K562 (cell line): ENCODE measurements around the gene DCAF6. TPM values are rescaled to one million over a fixed set of nuclear protein-coding genes. Genes with fewer than 3 reads are reported as not detected.

Source experiments
- ATF7 ChIP-seq: fragments of 450-650 bp; IDR thresholded peaks from 2 replicates; pipeline ENCODE4 v1.7.1; 2014; ENCODE audit warnings: mild to moderate bottlenecking, moderate library complexity
- CTCF ChIP-seq, 3 experiments: IDR thresholded peaks in 2 of 3; conservative IDR thresholded peaks in 1 of 3; 2 replicates each; pipeline ENCODE4 v1.5.1; 2011 to 2012; ENCODE audit warnings: low read length in 3 of 3, mild to moderate bottlenecking in 3 of 3, control low read depth in 2 of 3, improper control_type of control experiment in 1 of 3, inconsistent platforms in 1 of 3, low read depth in 1 of 3, mixed read lengths in 1 of 3, moderate library complexity in 1 of 3; ENCODE audit not compliant: insufficient read depth in 2 of 3
- E2F1 ChIP-seq: sonication (generic); formaldehyde crosslinking; IDR thresholded peaks from 2 replicates; pipeline ENCODE4 v1.8.1; 2023; ENCODE audit warnings: mild to moderate bottlenecking, missing genetic modification reagents, moderate library complexity
- GATA2 ChIP-seq: sonication (generic); formaldehyde crosslinking; IDR thresholded peaks from 2 replicates; pipeline ENCODE4 v1.4.0; 2020; ENCODE audit warnings: mild to moderate bottlenecking, missing genetic modification reagents
- MTA3 ChIP-seq: fragments of 450-650 bp; formaldehyde crosslinking; IDR thresholded peaks from 2 replicates; pipeline ENCODE4 v1.6.1; 2017; ENCODE audit warnings: mild to moderate bottlenecking, borderline replicate concordance
- RHOXF2B ChIP-seq: fragments of 250-450 bp; sonication (Bioruptor Pico); conservative IDR thresholded peaks from 2 replicates; pipeline ENCODE4 v1.5.1; 2021
- RNF219 ChIP-seq: fragments of 250-450 bp; sonication (Bioruptor Pico); IDR thresholded peaks from 2 replicates; pipeline ENCODE4 v1.5.0; 2022; ENCODE audit warnings: mild to moderate bottlenecking
- SMARCA4 ChIP-seq: fragments of 450-650 bp; IDR thresholded peaks from 2 replicates; pipeline ENCODE4 v1.6.1; 2016
- THRAP3 ChIP-seq: fragments of 450-650 bp; IDR thresholded peaks from 2 replicates; pipeline ENCODE4 v1.6.1; 2016; ENCODE audit warnings: mild to moderate bottlenecking, inconsistent platforms, borderline replicate concordance
- ZBTB8A ChIP-seq: fragments of 450-650 bp; IDR thresholded peaks from 2 replicates; pipeline ENCODE4 v1.6.1; 2018; ENCODE audit warnings: mild to moderate bottlenecking, moderate library complexity; ENCODE audit not compliant: partially characterized antibody
- ZNF57 ChIP-seq: fragments of 450-650 bp; formaldehyde crosslinking; IDR thresholded peaks from 2 replicates; pipeline ENCODE4 v1.4.0; 2020; ENCODE audit warnings: mild to moderate bottlenecking, moderate library complexity
- ZNF668 ChIP-seq: fragments of 250-450 bp; sonication (Bioruptor Pico); IDR thresholded peaks from 2 replicates; pipeline ENCODE4 v1.8.0; 2022; ENCODE audit warnings: mild to moderate bottlenecking, inconsistent platforms
- polyA plus RNA-seq, 8 experiments: library from polyadenylated mRNA; depleted of rRNA in 4 of 8; stranded (reverse) in 5 of 8; unstranded in 3 of 8; fragments of >200 nt; fragmentation: Nextera tagmentation in 2 of 8; fragmentation: Illumina TruSeq in 1 of 8; extraction: Ambion mirVana in 2 of 8; extraction: Trizol in 1 of 8; gene quantifications; 2 replicates each; pipeline versions ENCODE4 v1.2.1 to v1.2.3, GENCODE V29; 2011 to 2014; ENCODE audit warnings: inconsistent platforms in 1 of 8, missing spikeins in 1 of 8
- total RNA-seq, 7 experiments: library from RNA; depleted of rRNA in 6 of 7; stranded (reverse); fragments of >200 nt in 6 of 7; fragmentation: Illumina TruSeq in 2 of 7; extraction: Trizol in 2 of 7; gene quantifications; 2 replicates each; pipeline versions ENCODE4 v1.2.1 to v1.2.3, GENCODE V29; 2011 to 2021; ENCODE audit warnings: low replicate concordance in 1 of 7
- TF ChIP-seq, protein P1 (sequence below), 3 experiments: fragments of 200-800 bp in 1 of 3; fragments of 250-450 bp in 1 of 3; fragments of 450-650 bp in 1 of 3; sonication (Bioruptor Pico) in 1 of 3; sonication (Bioruptor generic) in 1 of 3; formaldehyde crosslinking in 1 of 3; IDR thresholded peaks; 2 replicates each; pipeline versions ENCODE4 v1.6.1 to v1.8.0; 2016 to 2022; ENCODE audit warnings: mild to moderate bottlenecking in 2 of 3, missing genetic modification characterization in 2 of 3, missing compliant biosample characterization in 1 of 3, moderate library complexity in 1 of 3
- TF ChIP-seq, protein P2 (sequence below): IDR thresholded peaks from 2 replicates; pipeline ENCODE4 v1.6.1; 2016; ENCODE audit warnings: missing genetic modification characterization, missing compliant biosample characterization
- TF ChIP-seq, protein P3 (sequence below): fragments of 250-450 bp; sonication (Bioruptor Pico); IDR thresholded peaks from 2 replicates; pipeline ENCODE4 v1.4.0; 2020

DCAF6 gene
- total and polyA plus RNA-seq, 9 of the 15 experiments (the other 6 are each of a cell fraction or from before 2014, with no cell fraction given) = 19.1 to 102 (median 46.3) TPM

GRCh38 chr1:167984886-167985489 is 48.5 kb downstream of the DCAF6 start (continued):
- TF ChIP-seq, protein P1, sequence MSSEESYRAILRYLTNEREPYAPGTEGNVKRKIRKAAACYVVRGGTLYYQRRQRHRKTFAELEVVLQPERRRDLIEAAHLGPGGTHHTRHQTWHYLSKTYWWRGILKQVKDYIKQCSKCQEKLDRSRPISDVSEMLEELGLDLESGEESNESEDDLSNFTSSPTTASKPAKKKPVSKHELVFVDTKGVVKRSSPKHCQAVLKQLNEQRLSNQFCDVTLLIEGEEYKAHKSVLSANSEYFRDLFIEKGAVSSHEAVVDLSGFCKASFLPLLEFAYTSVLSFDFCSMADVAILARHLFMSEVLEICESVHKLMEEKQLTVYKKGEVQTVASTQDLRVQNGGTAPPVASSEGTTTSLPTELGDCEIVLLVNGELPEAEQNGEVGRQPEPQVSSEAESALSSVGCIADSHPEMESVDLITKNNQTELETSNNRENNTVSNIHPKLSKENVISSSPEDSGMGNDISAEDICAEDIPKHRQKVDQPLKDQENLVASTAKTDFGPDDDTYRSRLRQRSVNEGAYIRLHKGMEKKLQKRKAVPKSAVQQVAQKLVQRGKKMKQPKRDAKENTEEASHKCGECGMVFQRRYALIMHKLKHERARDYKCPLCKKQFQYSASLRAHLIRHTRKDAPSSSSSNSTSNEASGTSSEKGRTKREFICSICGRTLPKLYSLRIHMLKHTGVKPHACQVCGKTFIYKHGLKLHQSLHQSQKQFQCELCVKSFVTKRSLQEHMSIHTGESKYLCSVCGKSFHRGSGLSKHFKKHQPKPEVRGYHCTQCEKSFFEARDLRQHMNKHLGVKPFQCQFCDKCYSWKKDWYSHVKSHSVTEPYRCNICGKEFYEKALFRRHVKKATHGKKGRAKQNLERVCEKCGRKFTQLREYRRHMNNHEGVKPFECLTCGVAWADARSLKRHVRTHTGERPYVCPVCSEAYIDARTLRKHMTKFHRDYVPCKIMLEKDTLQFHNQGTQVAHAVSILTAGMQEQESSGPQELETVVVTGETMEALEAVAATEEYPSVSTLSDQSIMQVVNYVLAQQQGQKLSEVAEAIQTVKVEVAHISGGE (CRISPR knock-in tag; IDR thresholded peaks at IDR 0.05) = peak in 1 of 3 experiments; percentile 47; a peak in 1 of 6 replicates
- TF ChIP-seq RHOXF2B (CRISPR knock-in tag) (0 out of 2 replicates have a peak, but pooled peaks have one; percentile 62), ZNF668 (no peak), ZNF57 (CRISPR knock-in tag) (no peak), ZBTB8A (no peak), THRAP3 (peak; percentile 93), E2F1 (CRISPR knock-in tag) (peak; percentile 63; the same call in 1 of the 2 replicates), MTA3 (peak; percentile 92), RNF219 (CRISPR knock-in tag) (no peak), ATF7 (peak; percentile 99), GATA2 (CRISPR knock-in tag) (peak; percentile 93), CTCF (IDR thresholded peaks at IDR 0.05 in 2 of 3, conservative IDR thresholded peaks at IDR 0.05 in 1 of 3; ENCODE audit: insufficient read depth in 2 of 3, low read depth in 1 of 3, low read length in 3 of 3) (no peak), SMARCA4 (peak; percentile 98)
- TF ChIP-seq, protein P2, sequence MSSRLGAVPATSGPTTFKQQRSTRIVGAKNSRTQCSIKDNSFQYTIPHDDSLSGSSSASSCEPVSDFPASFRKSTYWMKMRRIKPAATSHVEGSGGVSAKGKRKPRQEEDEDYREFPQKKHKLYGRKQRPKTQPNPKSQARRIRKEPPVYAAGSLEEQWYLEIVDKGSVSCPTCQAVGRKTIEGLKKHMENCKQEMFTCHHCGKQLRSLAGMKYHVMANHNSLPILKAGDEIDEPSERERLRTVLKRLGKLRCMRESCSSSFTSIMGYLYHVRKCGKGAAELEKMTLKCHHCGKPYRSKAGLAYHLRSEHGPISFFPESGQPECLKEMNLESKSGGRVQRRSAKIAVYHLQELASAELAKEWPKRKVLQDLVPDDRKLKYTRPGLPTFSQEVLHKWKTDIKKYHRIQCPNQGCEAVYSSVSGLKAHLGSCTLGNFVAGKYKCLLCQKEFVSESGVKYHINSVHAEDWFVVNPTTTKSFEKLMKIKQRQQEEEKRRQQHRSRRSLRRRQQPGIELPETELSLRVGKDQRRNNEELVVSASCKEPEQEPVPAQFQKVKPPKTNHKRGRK (tag) = no peak
- TF ChIP-seq, protein P3, sequence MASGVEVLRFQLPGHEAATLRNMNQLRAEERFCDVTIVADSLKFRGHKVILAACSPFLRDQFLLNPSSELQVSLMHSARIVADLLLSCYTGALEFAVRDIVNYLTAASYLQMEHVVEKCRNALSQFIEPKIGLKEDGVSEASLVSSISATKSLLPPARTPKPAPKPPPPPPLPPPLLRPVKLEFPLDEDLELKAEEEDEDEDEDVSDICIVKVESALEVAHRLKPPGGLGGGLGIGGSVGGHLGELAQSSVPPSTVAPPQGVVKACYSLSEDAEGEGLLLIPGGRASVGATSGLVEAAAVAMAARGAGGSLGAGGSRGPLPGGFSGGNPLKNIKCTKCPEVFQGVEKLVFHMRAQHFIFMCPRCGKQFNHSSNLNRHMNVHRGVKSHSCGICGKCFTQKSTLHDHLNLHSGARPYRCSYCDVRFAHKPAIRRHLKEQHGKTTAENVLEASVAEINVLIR (CRISPR knock-in tag) = peak; percentile 78; the same call in 1 of the 2 replicates
